Naive thymus-derived CD8-positive, alpha-beta T cell (primary cell): ENCODE data around the gene ABCA7. TPM values are rescaled to one million over a fixed set of nuclear protein-coding genes. Genes with fewer than 3 reads are reported as not detected.

ENCODE experiments used
- ATAC-seq, 2 donors: fragments of 150-1000 bp; cut with Tn5 transposase in 1 of 2; sonication (Bioruptor Pico), chemical (Tn5 transposase) in 1 of 2; 1 replicate in 1 of 2; 2 replicates in 1 of 2; pipeline ENCODE4 v1.10.0; 2021; ENCODE audit warnings: mild to moderate bottlenecking in 2 of 2, moderate library complexity in 2 of 2
- POLR2A ChIA-PET: fragments of 350-600 bp; sonication (Branson Sonifier 250); formaldehyde crosslinking; loops from one replicate; lab custom pipeline; 2021; ENCODE audit warnings: antibody characterized with exemption; lab: Charles Lee
- DNase-seq, 10 donors: peaks; one replicate each; pipeline versions ENCODE4 v3.0.0 to v3.0.0-alpha.2; 2020 to 2022
- H3K27ac Mint-ChIP-seq, 10 donors: one replicate each; pipeline ENCODE4 v1.8.0; 2020 to 2022; ENCODE audit warnings: mild to moderate bottlenecking in 10 of 10, mixed read lengths in 10 of 10, moderate library complexity in 4 of 10, inconsistent platforms in 1 of 10
- H3K27me3 Mint-ChIP-seq, 5 donors: one replicate each; pipeline ENCODE4 v1.8.0; 2021 to 2022; ENCODE audit warnings: mixed read lengths in 5 of 5
- H3K36me3 Mint-ChIP-seq, 3 donors: one replicate each; pipeline ENCODE4 v1.8.0; 2020 to 2022; ENCODE audit warnings: mixed read lengths in 3 of 3, mild to moderate bottlenecking in 2 of 3, inconsistent platforms in 1 of 3
- H3K4me1 Mint-ChIP-seq, 4 donors: one replicate each; pipeline ENCODE4 v1.8.0; 2021 to 2022; ENCODE audit warnings: mixed read lengths in 4 of 4
- H3K4me3 Mint-ChIP-seq, 10 donors: one replicate each; pipeline ENCODE4 v1.8.0; 2020 to 2022; ENCODE audit warnings: mild to moderate bottlenecking in 10 of 10, mixed read lengths in 10 of 10, moderate library complexity in 6 of 10, inconsistent platforms in 1 of 10
- H3K9me3 Mint-ChIP-seq, 9 donors: one replicate each; pipeline ENCODE4 v1.8.0; 2020 to 2022; ENCODE audit warnings: mixed read lengths in 9 of 9, mild to moderate bottlenecking in 3 of 9, inconsistent platforms in 1 of 9, moderate library complexity in 1 of 9
- polyA plus RNA-seq, 3 donors: library from polyadenylated mRNA; unstranded; fragments of 300-500 nt; fragmentation: Illumina TruSeq; gene quantifications; one replicate each; pipeline ENCODE4 v1.2.3, GENCODE V29; 2021
- total RNA-seq, 8 experiments: library from RNA in 2 of 8; stranded (reverse) in 2 of 8; gene quantifications; one replicate each; pipeline ENCODE4 v1.2.3 and lab custom pipeline; 2021 to 2026

ABCA7 gene
- total and polyA plus RNA-seq, 5 experiments from 2014 or later = 4.2 to 232 (median 14.4) TPM

DNA sequence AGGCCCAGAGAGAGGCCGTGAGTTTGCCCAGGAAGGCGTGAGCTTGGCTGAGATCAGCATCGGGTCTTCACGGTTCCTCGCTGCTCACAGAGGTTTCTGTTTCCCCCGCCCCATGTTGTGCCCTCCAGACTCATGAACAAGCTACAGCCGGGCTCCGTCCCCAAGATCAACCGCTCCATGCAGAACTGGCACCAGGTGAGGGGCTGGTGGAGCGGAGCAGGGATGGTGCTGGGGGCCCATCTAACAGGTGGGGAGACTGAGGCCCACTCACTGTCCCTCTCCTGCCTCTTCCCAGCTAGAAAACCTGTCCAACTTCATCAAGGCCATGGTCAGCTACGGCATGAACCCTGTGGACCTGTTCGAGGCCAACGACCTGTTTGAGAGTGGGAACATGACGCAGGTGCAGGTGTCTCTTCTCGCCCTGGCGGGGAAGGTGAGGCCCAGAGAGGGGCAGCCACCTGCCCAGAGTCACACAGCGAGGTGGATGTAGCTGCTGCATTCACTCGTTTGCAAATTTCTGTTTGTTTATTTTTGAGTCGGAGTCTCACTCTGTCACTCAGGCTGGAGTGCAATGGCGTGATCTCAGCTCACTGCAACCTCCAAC, 7.5 kb upstream of the ABCA7 start:
- Mint-ChIP-seq H3K27ac (peak overlapping the region; percentile 68 to 97 (median 88)), H3K9me3 (no peaks in the 10 kb centered on the region), H3K4me3 (peak overlapping the region in 4 of 10 donors; percentile 38 to 65 (median 54)), H3K4me1 (peaks cover 23 to 54% (median 50%) of the 10 kb centered on the region in 4 donors), H3K27me3 (no peaks in the 10 kb centered on the region), H3K36me3 (peaks cover 0 to 52% (median 6%) of the 10 kb centered on the region in 3 donors)
- POLR2A ChIA-PET = interaction anchor here (0.7 to 22.1 kb wide), 11 partner anchors 8 to 972 kb away, joined by 3 to 1566 read pairs (median 11); partner anchors contain the start of genes ABCA7, ARHGAP45, CIRBP and RNU6-2
- DNase-seq (no peak), ATAC-seq (no peak)

- H3K27ac Mint-ChIP-seq = peak overlapping the region; percentile 44 to 98 (median 93)
- POLR2A ChIA-PET = interaction anchor here (3.2 to 12.3 kb wide), 3 partner anchors 11 to 40 kb away, joined by 10 to 768 read pairs (median 400); partner anchors contain the start of genes ARHGAP45, CNN2, RNU6-2 and TMEM259
- peaks cover 32 to 72% (median 62%) of the 10 kb centered on the region in 4 donors for H3K4me1 Mint-ChIP-seq
- H3K36me3 Mint-ChIP-seq = peaks cover 0 to 55% (median 14%) of the 10 kb centered on the region in 3 donors
- H3K27me3 Mint-ChIP-seq = no peaks in the 10 kb centered on the region
- H3K4me3 Mint-ChIP-seq = peak overlapping the region in 6 of 10 donors; percentile 9 to 73 (median 49)
- ATAC-seq (no peak), DNase-seq (peak in 4 of 10 donors; percentile 29 to 71 (median 42))
- no peaks in the 10 kb centered on the region for H3K9me3 Mint-ChIP-seq
Measured at GRCh38 chr19:1035998-1036621, 3.8 kb upstream of the ABCA7 start.

GRCh38 chr19:1037621-1038064, 2.3 kb upstream of the ABCA7 start:
- peak in 1 of 10 donors; percentile 64 for DNase-seq
- POLR2A ChIA-PET = interaction anchor here (0.7 to 12.3 kb wide), 12 partner anchors 12 to 234 kb away, joined by 3 to 768 read pairs (median 6); partner anchors contain the start of genes ARHGAP45, CNN2, RNU6-2 and TMEM259
- H3K9me3 Mint-ChIP-seq = no peaks in the 10 kb centered on the region
- peaks cover 31 to 67% (median 62%) of the 10 kb centered on the region in 4 donors for H3K4me1 Mint-ChIP-seq
- ATAC-seq = no peak
- H3K36me3 Mint-ChIP-seq = peaks cover 0 to 45% (median 11%) of the 10 kb centered on the region in 3 donors
- no peaks in the 10 kb centered on the region for H3K27me3 Mint-ChIP-seq
- H3K27ac Mint-ChIP-seq = peak overlapping the region; percentile 92 to 98 (median 94)
- peak overlapping the region; percentile 55 to 100 (median 96) for H3K4me3 Mint-ChIP-seq

DNA sequence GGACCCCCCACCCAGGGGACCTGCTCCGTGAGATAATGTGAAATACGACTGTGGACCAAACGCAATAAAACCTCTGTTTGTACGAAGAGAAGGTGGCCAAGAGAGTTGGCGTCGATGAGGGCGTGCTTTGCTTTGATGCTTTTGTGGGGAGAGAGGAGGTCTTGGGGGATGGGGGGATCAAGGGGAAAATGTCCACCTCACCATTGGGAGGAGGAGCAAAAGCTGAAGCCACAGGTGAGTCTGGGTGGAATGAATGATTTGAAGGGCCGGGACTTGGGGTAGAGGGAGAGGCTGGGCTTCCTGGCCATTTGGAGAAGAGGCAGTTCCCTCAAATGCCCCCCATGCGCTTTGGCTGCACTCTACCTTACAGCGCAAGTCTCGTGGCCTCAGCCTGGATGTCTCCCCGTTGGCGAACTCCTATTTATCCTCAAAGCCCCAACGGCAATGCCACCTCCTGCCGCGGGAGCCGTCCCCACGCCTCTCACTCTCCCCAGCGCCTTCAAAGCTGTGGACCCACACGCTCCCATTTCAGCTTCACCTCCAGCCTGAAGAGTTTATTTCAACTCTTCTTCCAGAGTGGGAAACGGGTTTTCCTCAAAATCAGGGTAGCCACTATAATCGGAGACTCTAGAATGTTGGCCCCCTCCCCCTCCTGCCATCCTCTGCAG, 795 bp upstream of the ABCA7 start:
- no peaks in the 10 kb centered on the region for H3K27me3 Mint-ChIP-seq
- H3K27ac Mint-ChIP-seq = peak overlapping the region; percentile 92 to 98 (median 94)
- peaks cover 0 to 44% (median 11%) of the 10 kb centered on the region in 3 donors for H3K36me3 Mint-ChIP-seq
- no peaks in the 10 kb centered on the region for H3K9me3 Mint-ChIP-seq
- H3K4me3 Mint-ChIP-seq = peak overlapping the region; percentile 93 to 100 (median 99)
- ATAC-seq (no peak), DNase-seq (peak in 4 of 10 donors; percentile 33 to 69 (median 42))
- POLR2A ChIA-PET = interaction anchor here (0.5 to 12.3 kb wide), 17 partner anchors 10 to 471 kb away, joined by 3 to 768 read pairs (median 4); partner anchors contain the start of genes ARHGAP45, CIRBP, CNN2 and GPX4
- H3K4me1 Mint-ChIP-seq = peaks cover 28 to 63% (median 55%) of the 10 kb centered on the region in 4 donors

- H3K36me3 Mint-ChIP-seq = peaks cover 0 to 50% (median 10%) of the 10 kb centered on the region in 3 donors
- H3K4me1 Mint-ChIP-seq = peaks cover 26 to 60% (median 49%) of the 10 kb centered on the region in 4 donors
- ATAC-seq = peak; percentile 52 to 58
- H3K4me3 Mint-ChIP-seq = peak overlapping the region; percentile 93 to 100 (median 99)
- POLR2A ChIA-PET = interaction anchor here (0.7 to 12.3 kb wide), 14 partner anchors 8 to 1199 kb away, joined by 3 to 768 read pairs (median 4); partner anchors contain the start of genes ARHGAP45, CIRBP, CNN2 and FAM174C
- DNase-seq = peak; percentile 73 to 95 (median 86)
- no peaks in the 10 kb centered on the region for H3K27me3 Mint-ChIP-seq
- H3K27ac Mint-ChIP-seq = peak overlapping the region; percentile 85 to 98 (median 94)
- H3K9me3 Mint-ChIP-seq = no peaks in the 10 kb centered on the region
Measured at GRCh38 chr19:1040476-1041271, 767 bp downstream of the ABCA7 start.

DNA sequence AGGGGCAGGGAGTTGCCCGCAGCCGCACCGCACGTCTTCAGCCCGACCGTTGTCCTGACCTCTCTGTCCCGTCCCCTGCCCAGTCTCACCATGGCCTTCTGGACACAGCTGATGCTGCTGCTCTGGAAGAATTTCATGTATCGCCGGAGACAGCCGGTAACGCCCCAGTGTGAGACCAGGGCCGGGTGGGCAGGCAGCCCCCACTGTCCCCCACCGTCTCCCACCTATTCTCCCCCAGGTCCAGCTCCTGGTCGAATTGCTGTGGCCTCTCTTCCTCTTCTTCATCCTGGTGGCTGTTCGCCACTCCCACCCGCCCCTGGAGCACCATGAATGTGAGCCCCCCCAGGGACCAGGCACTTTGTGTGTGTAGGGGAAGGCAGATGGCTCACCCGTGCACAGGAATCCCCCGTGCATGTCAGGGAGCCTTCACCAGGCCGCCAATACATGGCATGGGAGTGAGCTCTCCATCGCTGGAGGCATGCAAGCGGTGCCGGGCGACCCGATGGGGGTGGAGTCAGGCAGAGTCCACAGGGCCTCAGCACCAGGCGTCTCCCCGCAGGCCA, 1.4 kb downstream of the ABCA7 start:
- Mint-ChIP-seq H3K27me3 (no peaks in the 10 kb centered on the region), H3K36me3 (peaks cover 0 to 43% (median 10%) of the 10 kb centered on the region in 3 donors), H3K4me3 (peak overlapping the region; percentile 93 to 100 (median 99)), H3K9me3 (no peaks in the 10 kb centered on the region), H3K27ac (peak overlapping the region in 9 of 10 donors; percentile 85 to 98 (median 94)), H3K4me1 (peaks cover 21 to 53% (median 43%) of the 10 kb centered on the region in 4 donors)
- ATAC-seq (no peak), DNase-seq (no peak)
- POLR2A ChIA-PET = interaction anchor here (0.8 to 12.3 kb wide), 9 partner anchors 8 to 234 kb away, joined by 3 to 768 read pairs (median 8); partner anchors contain the start of genes ARHGAP45, CIRBP, CNN2 and FAM174C

DNA sequence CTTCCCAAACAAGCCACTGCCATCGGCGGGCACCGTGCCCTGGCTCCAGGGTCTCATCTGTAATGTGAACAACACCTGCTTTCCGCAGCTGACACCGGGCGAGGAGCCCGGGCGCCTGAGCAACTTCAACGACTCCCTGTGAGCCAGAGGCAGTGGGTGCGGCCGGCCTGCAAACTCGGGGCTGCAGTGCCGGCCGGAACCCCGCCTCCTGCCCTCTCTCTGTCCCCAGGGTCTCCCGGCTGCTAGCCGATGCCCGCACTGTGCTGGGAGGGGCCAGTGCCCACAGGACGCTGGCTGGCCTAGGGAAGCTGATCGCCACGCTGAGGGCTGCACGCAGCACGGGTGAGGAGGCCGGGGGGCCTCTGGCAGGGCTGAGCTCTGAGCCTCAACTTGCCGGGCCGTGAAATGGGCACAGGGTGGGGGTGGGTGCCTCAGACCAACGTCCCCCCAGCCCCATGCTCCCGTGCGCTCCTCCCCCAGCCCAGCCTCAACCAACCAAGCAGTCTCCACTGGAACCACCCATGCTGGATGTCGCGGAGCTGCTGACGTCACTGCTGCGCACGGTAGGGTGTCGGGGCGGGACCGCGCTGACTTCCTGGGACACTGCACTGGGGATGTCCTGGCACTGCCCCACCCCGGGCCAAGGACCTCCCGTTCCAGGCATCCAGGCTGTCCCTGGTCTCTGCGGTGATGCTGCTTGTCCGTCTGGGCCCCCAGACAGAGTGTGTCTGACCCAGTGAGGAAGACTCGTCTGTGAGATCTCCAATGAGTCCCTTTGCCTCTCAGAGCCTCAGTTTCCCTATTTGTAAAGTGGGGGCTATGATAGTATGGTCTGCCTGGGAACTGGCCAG, 2.2 kb downstream of the ABCA7 start:
- DNase-seq = peak in 1 of 10 donors; percentile 63
- Mint-ChIP-seq H3K9me3 (no peaks in the 10 kb centered on the region), H3K27me3 (no peaks in the 10 kb centered on the region), H3K4me1 (peaks cover 18 to 49% (median 39%) of the 10 kb centered on the region in 4 donors), H3K27ac (no peak overlapping the region), H3K36me3 (peaks cover 0 to 40% (median 10%) of the 10 kb centered on the region in 3 donors), H3K4me3 (peak overlapping the region in 7 of 10 donors; percentile 22 to 100 (median 99))
- ATAC-seq = no peak
- POLR2A ChIA-PET = interaction anchor here (0.9 to 12.3 kb wide), 6 partner anchors 7 to 34 kb away, joined by 3 to 768 read pairs (median 60); partner anchors contain the start of genes ARHGAP45, CNN2, RNU6-2 and TMEM259

DNA sequence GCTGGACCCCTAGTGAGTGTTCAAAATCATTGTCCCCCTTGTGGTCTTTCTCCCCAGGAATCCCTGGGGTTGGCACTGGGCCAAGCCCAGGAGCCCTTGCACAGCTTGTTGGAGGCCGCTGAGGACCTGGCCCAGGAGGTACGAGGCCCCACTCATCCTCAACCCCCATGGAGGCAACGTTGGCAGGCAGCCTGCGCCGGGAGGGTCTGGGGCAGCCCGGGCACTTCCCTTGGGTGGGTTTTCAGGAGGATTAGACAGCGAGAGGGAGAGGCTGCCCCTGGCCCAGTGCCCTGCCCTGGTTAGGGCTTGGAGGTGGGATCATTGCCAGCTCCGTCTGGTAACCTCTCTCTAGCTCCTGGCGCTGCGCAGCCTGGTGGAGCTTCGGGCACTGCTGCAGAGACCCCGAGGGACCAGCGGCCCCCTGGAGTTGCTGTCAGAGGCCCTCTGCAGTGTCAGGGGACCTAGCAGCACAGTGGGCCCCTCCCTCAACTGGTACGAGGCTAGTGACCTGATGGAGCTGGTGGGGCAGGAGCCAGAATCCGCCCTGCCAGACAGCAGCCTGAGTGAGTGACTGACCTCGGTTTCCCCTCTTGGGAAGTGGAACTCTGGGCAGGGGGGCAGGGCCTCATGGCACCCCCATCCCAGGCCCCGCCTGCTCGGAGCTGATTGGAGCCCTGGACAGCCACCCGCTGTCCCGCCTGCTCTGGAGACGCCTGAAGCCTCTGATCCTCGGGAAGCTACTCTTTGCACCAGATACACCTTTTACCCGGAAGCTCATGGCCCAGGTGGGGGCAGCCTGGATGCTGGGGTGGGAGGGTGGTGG, 3.0 kb downstream of the ABCA7 start:
- no peaks in the 10 kb centered on the region for H3K27me3 Mint-ChIP-seq
- DNase-seq (no peak), ATAC-seq (no peak)
- H3K27ac Mint-ChIP-seq = no peak overlapping the region
- peak overlapping the region in 4 of 10 donors; percentile 26 to 99 (median 57) for H3K4me3 Mint-ChIP-seq
- POLR2A ChIA-PET = interaction anchor here (7.5 to 12.3 kb wide), 3 partner anchors 14 to 33 kb away, joined by 77 to 768 read pairs (median 400); partner anchors contain the start of genes ARHGAP45, CNN2, RNU6-2 and TMEM259
- H3K36me3 Mint-ChIP-seq = peaks cover 0 to 31% (median 5%) of the 10 kb centered on the region in 3 donors
- peaks cover 13 to 42% (median 32%) of the 10 kb centered on the region in 4 donors for H3K4me1 Mint-ChIP-seq
- H3K9me3 Mint-ChIP-seq = no peaks in the 10 kb centered on the region

- Mint-ChIP-seq H3K27ac (peak overlapping the region in 6 of 10 donors; percentile 13 to 76 (median 60)), H3K4me3 (peak overlapping the region in 1 of 10 donors; percentile 35), H3K36me3 (peaks cover 0 to 29% (median 4%) of the 10 kb centered on the region in 3 donors), H3K27me3 (no peaks in the 10 kb centered on the region), H3K4me1 (peaks cover 6 to 23% (median 10%) of the 10 kb centered on the region in 4 donors), H3K9me3 (no peaks in the 10 kb centered on the region)
- DNase-seq = peak in 5 of 10 donors; percentile 63 to 72 (median 67)
- ATAC-seq = peak; percentile 28 to 74
- POLR2A ChIA-PET = interaction anchor here (1.2 to 12.3 kb wide), 4 partner anchors 12 to 42 kb away, joined by 3 to 400 read pairs (median 17); partner anchors contain the start of genes ARHGAP45, CNN2, RNU6-2 and TMEM259
Measured at GRCh38 chr19:1045247-1045603, 5.3 kb downstream of the ABCA7 start.
